Prostate gland (tissue), 2 donors: Measurements from ENCODE around the gene ZDHHC5. TPM values are rescaled to one million over a fixed set of nuclear protein-coding genes. Genes with fewer than 3 reads are reported as not detected.
A peak's percentile ranks its signal among the peaks of the same experiment; 100 is the strongest.

Experiments used
- DNase-seq: peaks from one replicate; pipeline ENCODE4 v3.0.0-alpha.2; 2019; ENCODE audit warnings: low spot score
- H3K27ac ChIP-seq, 2 donors: fragments of 200-600 bp; sonication (generic); 2 replicates each; pipeline ENCODE4 v1.5.1; 2017 to 2019
- H3K27me3 ChIP-seq: fragments of 200-600 bp; sonication (generic); replicated peaks from 2 replicates; pipeline ENCODE4 v1.5.1; 2019; ENCODE audit not compliant: insufficient read depth
- H3K36me3 ChIP-seq, 2 donors: fragments of 200-600 bp; sonication (generic); 1 replicate in 1 of 2; 2 replicates in 1 of 2; pipeline versions ENCODE4 v1.5.1 to v1.8.1; 2017 to 2019
- H3K4me1 ChIP-seq: fragments of 200-600 bp; sonication (generic); replicated peaks from 2 replicates; pipeline ENCODE4 v1.5.1; 2019
- H3K4me3 ChIP-seq, 2 donors: fragments of 200-600 bp; sonication (generic); 2 replicates each; pipeline ENCODE4 v1.5.1; 2017 to 2019
- H3K9me3 ChIP-seq: fragments of 200-600 bp; sonication (generic); 2 replicates; pipeline ENCODE4 v1.5.1; 2017
- CTCF ChIP-seq, 4 experiments: fragments of 200-600 bp in 2 of 4; fragments of 450-650 bp in 2 of 4; sonication (generic) in 2 of 4; IDR thresholded peaks; 1 replicate in 3 of 4; 2 replicates in 1 of 4; pipeline ENCODE4 v1.5.1; 2016 to 2019; ENCODE audit warnings: antibody characterized with exemption in 4 of 4, mild to moderate bottlenecking in 2 of 4, moderate library complexity in 2 of 4
- POLR2A ChIP-seq: fragments of 450-650 bp; IDR thresholded peaks from one replicate; pipeline ENCODE4 v1.6.1; 2016; ENCODE audit warnings: antibody characterized with exemption, mild to moderate bottlenecking
- POLR2AphosphoS5 ChIP-seq: sonication (generic); formaldehyde crosslinking; IDR thresholded peaks from one replicate; pipeline ENCODE4 v1.6.1; 2017; ENCODE audit warnings: antibody characterized with exemption
- WGBS: methylation state at CpG from one replicate; pipeline ENCODE4 v1.1.5; 2018; 5-methylcytosine and 5-hydroxymethylcytosine counted together
- intact Hi-C: fragments of 100-400 bp; cut with DNase I; formaldehyde crosslinking; loops from one replicate; pipeline ENCODE4 v1.14.2; 2022
- total RNA-seq, 2 donors: library from RNA; depleted of rRNA; stranded (reverse); fragments of >200 nt; gene quantifications; one replicate each; pipeline ENCODE4 v1.1.0, GENCODE V29; 2016

ZDHHC5 gene
- total RNA-seq, 2 donors from 2014 or later: 65.4 to 69.9 TPM

- WGBS: 92% methylated on average over 14 of the region's 14 CpGs
- no peak for DNase-seq
- TF ChIP-seq POLR2A (no peak), POLR2AphosphoS5 (no peak), CTCF (IDR thresholded peaks at IDR 0.05) (no peak)
These were observed 8.2 kb upstream of the ZDHHC5 start for GRCh38 chr11:57659669-57660068.

GRCh38 chr11:57662893-57663292 lies 5.0 kb upstream of the ZDHHC5 start:
- 47% methylated on average over 4 of the region's 4 CpGs for WGBS
- intact Hi-C loops: no loop called here

More at GRCh38 chr11:57659669-57660068, 8.2 kb upstream of the ZDHHC5 start:
- H3K27ac ChIP-seq: no peak overlapping the region
- H3K9me3 ChIP-seq: no peaks in the 10 kb centered on the region
- H3K4me1 ChIP-seq: peaks cover 4% of the 10 kb centered on the region
- no peak overlapping the region for H3K4me3 ChIP-seq
- intact Hi-C loops: no loop called here
- no peaks in the 10 kb centered on the region for H3K27me3 ChIP-seq
- H3K36me3 ChIP-seq: peaks cover 6 to 8% of the 10 kb centered on the region in 2 donors

GRCh38 chr11:57663975-57664374 lies 3.9 kb upstream of the ZDHHC5 start:
- Histone ChIP-seq H3K36me3 (peaks cover 6 to 8% of the 10 kb centered on the region in 2 donors), H3K9me3 (no peaks in the 10 kb centered on the region), H3K4me1 (no peaks in the 10 kb centered on the region), H3K27me3 (no peaks in the 10 kb centered on the region), H3K27ac (no peak overlapping the region), H3K4me3 (no peak overlapping the region)
- TF ChIP-seq POLR2AphosphoS5 (no peak), CTCF (IDR thresholded peaks at IDR 0.05) (no peak), POLR2A (no peak)
- no peak for DNase-seq
- intact Hi-C loops: no loop called here
- WGBS: 80% methylated on average over 9 of the region's 9 CpGs

More at GRCh38 chr11:57662893-57663292, 5.0 kb upstream of the ZDHHC5 start:
- no peak for DNase-seq
- no peaks in the 10 kb centered on the region for H3K27me3 ChIP-seq
- peaks cover 4% of the 10 kb centered on the region for H3K4me1 ChIP-seq
- no peaks in the 10 kb centered on the region for H3K9me3 ChIP-seq
- no peak overlapping the region for H3K27ac ChIP-seq
- no peak overlapping the region for H3K4me3 ChIP-seq
- H3K36me3 ChIP-seq: peaks cover 6 to 8% of the 10 kb centered on the region in 2 donors
- TF ChIP-seq POLR2AphosphoS5 (peak; percentile 20), POLR2A (no peak)

GRCh38 chr11:57667117-57667735 lies 688 bp upstream of the ZDHHC5 start:
- under 1% methylated on average over 29 of the region's 29 CpGs for WGBS
- H3K4me3 ChIP-seq: peak overlapping the region; percentile 81 to 99
- no peaks in the 10 kb centered on the region for H3K27me3 ChIP-seq
- TF ChIP-seq POLR2AphosphoS5: no peak
- no peak for TF ChIP-seq CTCF (IDR thresholded peaks at IDR 0.05)
- no peak for TF ChIP-seq POLR2A
- DNase-seq: peak; percentile 98
- no peaks in the 10 kb centered on the region for H3K4me1 ChIP-seq
- no peaks in the 10 kb centered on the region for H3K9me3 ChIP-seq
- intact Hi-C loops: loop anchor here (5.0 kb wide), 2 partner anchors 45 to 95 kb away; partner anchors contain the start of genes CTNND1, MED19 and TMX2
- peak overlapping the region; percentile 97 to 99 for H3K27ac ChIP-seq
- H3K36me3 ChIP-seq: no peaks in the 10 kb centered on the region

GRCh38 chr11:57668434-57668782 lies 494 bp downstream of the ZDHHC5 start:
- H3K27me3 ChIP-seq: no peaks in the 10 kb centered on the region
- peak overlapping the region; percentile 81 to 99 for H3K4me3 ChIP-seq
- TF ChIP-seq POLR2A (no peak), POLR2AphosphoS5 (no peak), CTCF (IDR thresholded peaks at IDR 0.05) (no peak)
- DNase-seq: peak; percentile 21
- H3K27ac ChIP-seq: peak overlapping the region; percentile 97 to 99
- H3K9me3 ChIP-seq: no peaks in the 10 kb centered on the region
- H3K36me3 ChIP-seq: peaks cover 0 to 4% of the 10 kb centered on the region in 2 donors
- H3K4me1 ChIP-seq: no peaks in the 10 kb centered on the region
- intact Hi-C loops: loop anchor here (5.0 kb wide), 2 partner anchors 44 to 94 kb away; partner anchors contain the start of genes CTNND1, MED19 and TMX2
- WGBS: 0% methylated on average over 31 of the region's 31 CpGs
